Measurements from ENCODE around the gene LSM12.
A peak's percentile ranks its signal among the peaks of the same experiment; 100 is the strongest.

LSM12 gene

GRCh38 chr17:44095647-44096496 lies 29.4 kb upstream of the LSM12 start:
- DNase-seq, result peak; percentile 96

GRCh38 chr17:44095388-44095646 lies 28.8 kb upstream of the LSM12 start:
- no peak for DNase-seq

GRCh38 chr17:44094701-44095387 lies 28.4 kb upstream of the LSM12 start:
- DNase-seq, result no peak

- no peak for DNase-seq
These were observed 26.9 kb upstream of the LSM12 start for GRCh38 chr17:44093231-44093900.

GRCh38 chr17:44092051-44092450 lies 25.6 kb upstream of the LSM12 start:
- no peak for DNase-seq

- DNase-seq, result no peak
These were observed 24.9 kb upstream of the LSM12 start for GRCh38 chr17:44091200-44091997.

- no peak for DNase-seq
These were observed 21.8 kb upstream of the LSM12 start for GRCh38 chr17:44088254-44088653.

- DNase-seq, result no peak
These were observed 20.8 kb upstream of the LSM12 start for GRCh38 chr17:44087319-44087718.

GRCh38 chr17:44086364-44087311 lies 20.2 kb upstream of the LSM12 start:
- peak; percentile 98 for DNase-seq

- DNase-seq, result no peak
These were observed 19.4 kb upstream of the LSM12 start for GRCh38 chr17:44085908-44086307.

GRCh38 chr17:44084921-44085320 lies 18.4 kb upstream of the LSM12 start:
- no peak for DNase-seq

GRCh38 chr17:44084131-44084538 lies 17.7 kb upstream of the LSM12 start:
- DNase-seq, result no peak

- DNase-seq, result no peak
These were observed 16.9 kb upstream of the LSM12 start for GRCh38 chr17:44083250-44083849.

GRCh38 chr17:44082256-44082927 lies 15.9 kb upstream of the LSM12 start:
- no peak for DNase-seq

GRCh38 chr17:44081681-44082080 lies 15.2 kb upstream of the LSM12 start:
- DNase-seq, result peak; percentile 39

- DNase-seq, result no peak
These were observed 13.7 kb upstream of the LSM12 start for GRCh38 chr17:44079877-44080821.

- no peak for DNase-seq
These were observed 11.9 kb upstream of the LSM12 start for GRCh38 chr17:44078412-44078811.

- DNase-seq, result no peak
These were observed 11.1 kb upstream of the LSM12 start for GRCh38 chr17:44077595-44077909.

GRCh38 chr17:44076716-44077594 lies 10.5 kb upstream of the LSM12 start:
- DNase-seq, result no peak

Measured in fibroblast of skin of right biceps (primary cell).